NCI-H2227 (cell line): ENCODE results near the gene GSE1.
A peak's percentile ranks its signal among the peaks of the same experiment; 100 is the strongest.

ENCODE experiments used
- DNase-seq: peaks from one replicate; lab custom pipeline; 2025; ENCODE audit not compliant: unreplicated experiment; lab: John Stamatoyannopoulos, UW

The GSE1 gene

DNA sequence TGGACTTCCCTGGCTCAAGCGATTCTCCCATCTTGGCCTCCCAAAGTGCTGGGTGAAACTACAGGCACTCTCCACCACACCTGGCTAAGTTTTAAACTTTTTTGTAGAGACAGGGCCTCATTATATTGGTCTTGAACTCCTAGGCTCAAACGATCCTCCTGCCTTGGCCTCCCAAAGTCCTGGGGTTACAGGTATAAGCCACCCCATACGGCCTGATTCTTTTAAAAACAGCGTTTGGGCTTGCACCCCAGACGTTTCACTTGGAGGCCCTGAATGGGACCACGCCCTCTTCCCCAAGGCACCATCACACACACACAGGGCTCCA is 105.0 kb downstream of the GSE1 start:
- DNase-seq, result no peak

- no peak for DNase-seq
These were observed 105.6 kb downstream of the GSE1 start for GRCh38 chr16:85718682-85719081.

GRCh38 chr16:85719605-85720301 is 106.6 kb downstream of the GSE1 start:
- no peak for DNase-seq

GRCh38 chr16:85720302-85720637 is 107.1 kb downstream of the GSE1 start:
- no peak for DNase-seq

DNA sequence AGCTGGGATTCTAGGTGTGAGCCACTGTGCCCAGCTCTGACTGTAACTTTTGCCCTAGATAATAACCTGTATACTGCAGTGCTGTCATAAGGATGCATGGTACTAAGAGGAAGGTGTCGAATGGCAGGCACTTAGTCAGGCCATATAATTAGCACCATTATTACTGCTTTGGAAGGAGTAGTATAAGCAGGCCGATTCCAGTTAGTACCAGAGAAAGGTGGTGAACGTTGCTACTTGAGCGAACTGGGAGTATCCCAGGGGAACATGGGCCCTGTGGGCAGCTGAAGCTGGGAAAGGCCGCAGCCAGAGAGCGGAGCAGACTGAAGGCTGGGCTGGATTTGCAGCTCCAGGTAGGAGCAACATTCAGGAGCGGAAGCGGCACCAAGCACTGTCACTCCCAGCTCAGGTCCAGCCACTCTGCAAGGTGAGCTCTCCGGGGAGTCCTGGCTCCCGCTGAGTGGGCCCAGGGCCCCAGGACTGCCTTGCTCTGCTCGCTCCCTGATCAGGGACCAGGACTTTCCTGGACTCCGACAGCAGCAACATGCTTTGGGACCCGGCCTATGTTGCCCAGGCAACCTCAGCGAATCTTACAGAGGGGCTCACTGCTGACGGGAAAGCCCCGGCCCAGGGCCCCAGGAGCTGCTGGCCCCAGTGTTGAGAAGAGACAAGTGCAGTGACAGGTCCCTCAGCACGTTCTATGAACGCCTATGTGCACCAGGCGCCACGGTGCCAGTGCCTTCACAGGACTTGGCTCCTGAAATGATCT is 109.2 kb downstream of the GSE1 start:
- peak; percentile 12 for DNase-seq

DNA sequence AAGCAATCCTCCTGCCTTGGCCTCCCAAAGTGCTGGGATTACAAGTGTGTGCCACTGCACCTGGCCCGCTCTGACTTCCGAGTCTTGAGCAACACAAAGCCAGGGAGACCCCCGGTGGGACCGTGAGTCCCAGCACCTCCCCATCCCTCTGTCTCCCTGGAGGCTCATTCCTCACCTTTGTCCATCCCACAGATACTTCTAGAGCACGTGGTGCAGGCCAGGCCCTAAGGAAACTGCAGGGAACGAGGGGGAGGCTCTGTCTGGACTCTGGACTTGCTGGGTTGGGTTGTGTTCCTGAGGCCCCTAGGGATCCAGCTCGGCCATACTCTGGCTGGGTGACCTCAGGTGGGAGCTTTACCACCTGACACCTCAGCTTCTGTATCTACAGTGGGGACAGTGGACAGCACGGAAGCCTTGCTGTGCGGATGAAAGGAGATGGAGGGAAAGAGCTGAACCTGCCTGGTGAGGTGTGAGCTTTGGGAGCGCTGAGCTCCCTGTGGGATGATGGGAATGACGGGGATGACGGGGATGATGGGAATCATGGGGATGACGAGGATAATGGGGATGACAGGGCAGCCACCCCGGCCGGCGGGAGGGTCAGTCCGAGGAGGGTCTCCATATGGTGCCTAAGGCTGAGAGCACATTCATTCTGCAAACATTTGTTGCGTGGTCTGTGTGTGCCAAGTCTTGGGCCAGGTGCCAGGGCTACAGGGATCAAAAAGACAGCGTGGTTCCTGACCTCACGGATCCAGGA is 111.2 kb downstream of the GSE1 start:
- no peak for DNase-seq

- DNase-seq, result no peak
These were observed 111.8 kb downstream of the GSE1 start for GRCh38 chr16:85724936-85725335.
